Stimulated activated naive CD4-positive, alpha-beta T cell treated with Interleukin-2 at 50 U/mL for 16 hours (primary cell): ENCODE measurements around the gene PSMD12.
"Not testable (repeated sequence)": the region's sequence is repeated elsewhere in the genome, so short reads cannot be mapped to it uniquely, and the experiment has no call there.

ENCODE experiments used
- DNase-seq: peaks from one replicate; lab custom pipeline; 2025; lab: John Stamatoyannopoulos, UW

PSMD12 gene

DNA sequence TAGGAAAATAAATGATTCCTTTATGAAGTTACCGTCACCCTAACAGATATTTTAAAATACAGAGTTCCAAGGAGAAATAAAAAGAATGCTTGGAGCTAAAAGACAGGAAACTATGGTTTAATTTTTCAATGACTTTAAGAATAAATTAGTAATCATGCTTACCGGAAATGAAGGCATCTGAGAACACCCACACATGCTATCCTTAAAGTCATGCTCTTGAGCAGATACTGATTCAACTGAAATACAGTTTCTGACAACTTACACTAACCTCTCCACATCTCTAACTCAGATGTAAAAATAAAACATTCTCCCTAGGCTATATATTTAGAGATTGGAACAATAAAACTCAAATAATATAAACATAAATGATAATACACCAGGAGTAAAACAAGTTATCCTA lies 7.8 kb downstream of the PSMD12 start:
- DNase-seq: no peak

DNA sequence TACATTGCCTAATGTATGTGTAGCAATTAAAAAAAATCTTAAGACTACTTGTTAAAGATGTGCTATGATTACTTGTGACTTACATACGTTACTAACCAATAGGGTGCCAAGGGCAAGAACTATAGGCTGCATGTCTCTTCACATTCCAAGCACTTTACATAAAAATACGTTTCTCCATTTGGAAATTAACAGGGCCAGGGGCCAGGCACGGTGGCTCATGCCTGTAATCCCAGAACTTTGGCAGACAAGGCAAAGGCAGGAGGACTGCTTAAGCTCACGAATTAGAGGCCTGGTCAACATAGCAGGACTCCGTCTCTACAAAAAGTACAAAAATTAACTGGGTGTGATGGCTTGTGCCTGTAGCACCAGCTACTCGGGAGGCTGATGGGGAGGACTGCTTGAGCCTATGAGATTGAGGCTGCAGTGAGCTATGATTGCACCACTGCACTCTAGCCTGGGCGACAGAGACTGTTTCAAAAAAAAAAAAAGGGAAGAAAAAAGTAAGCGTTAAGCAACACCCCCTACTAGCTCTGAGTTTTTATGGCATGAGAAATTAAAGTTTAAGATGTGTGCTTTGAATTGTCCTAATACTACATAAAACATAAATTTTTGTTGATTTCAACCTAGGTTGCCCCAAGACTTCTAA lies 12.3 kb downstream of the PSMD12 start:
- DNase-seq: no peak

DNA sequence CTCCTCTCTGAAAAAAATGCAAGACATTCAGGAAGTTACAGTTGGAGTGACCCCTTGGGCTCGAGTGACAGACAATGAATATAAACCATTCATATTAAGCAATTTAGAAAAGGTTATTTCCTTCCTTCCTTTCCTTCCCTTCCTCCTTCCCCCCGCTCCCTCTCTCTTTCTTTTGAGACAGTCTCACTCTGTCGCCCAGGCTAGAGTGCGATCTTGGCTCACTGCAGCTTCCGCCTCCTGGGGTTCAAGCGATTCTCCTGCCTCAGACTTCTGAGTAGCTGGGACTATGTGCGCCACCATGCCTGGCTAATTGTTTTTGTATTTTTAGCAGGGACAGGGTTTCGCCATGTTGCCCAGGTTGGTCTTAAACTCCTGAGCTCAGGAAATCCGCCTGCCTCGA lies 13.2 kb downstream of the PSMD12 start:
- no peak for DNase-seq

DNA sequence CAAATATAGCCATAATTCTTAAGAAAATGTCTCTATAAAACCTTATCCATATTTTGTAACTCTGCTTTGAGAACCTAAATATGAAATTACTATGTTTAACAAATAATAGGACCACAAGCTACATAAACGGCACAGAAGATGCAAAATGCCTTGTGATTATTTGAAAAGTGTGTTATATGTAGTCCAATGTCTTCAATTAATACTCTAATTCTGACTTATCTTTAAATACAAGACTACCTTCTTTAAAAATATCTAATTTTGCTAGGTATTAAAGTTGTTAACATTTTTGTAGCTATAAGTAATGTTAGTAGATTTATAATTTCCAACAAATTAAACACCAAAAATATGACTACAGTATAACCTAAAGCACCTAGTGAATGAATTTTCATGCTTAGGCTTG lies 17.0 kb downstream of the PSMD12 start:
- DNase-seq: no peak

DNA sequence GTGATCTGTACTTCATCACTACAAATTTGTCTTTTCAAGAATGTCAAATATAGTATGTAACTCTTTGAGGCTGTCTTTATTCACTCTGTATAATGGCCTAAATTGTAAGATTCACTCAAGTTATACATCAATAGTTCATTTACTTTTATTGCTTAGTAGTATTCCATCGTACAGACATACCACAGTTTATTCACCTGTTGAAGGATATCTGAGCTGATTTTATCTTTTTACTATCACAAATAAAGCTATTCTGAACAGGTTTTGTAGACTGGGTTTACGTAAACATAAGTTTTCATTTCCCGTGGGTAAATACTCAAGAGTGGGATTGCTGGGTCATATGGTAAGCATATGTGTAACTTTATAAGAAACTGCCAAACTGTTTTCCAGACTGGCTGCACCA lies 18.6 kb downstream of the PSMD12 start:
- no peak for DNase-seq

DNA sequence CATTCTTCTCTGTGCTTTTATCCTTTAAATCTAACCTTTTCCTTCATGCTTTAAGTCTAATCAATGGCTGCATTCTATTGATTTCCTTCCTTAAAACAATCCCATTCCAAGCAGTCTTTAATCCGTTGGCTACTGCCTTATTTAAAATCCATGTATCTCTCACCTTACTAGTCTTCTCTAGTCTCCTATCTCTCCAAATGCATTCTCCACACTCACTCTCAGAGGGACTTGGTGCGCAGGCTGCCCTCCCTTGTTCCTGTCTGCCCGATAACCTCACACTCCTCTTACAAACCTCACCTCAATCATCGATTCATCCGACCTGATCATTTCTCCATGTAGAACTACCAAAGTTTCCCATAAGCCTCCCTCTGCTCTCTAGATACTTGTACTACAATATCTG lies 23.1 kb downstream of the PSMD12 start:
- DNase-seq: no peak

DNA sequence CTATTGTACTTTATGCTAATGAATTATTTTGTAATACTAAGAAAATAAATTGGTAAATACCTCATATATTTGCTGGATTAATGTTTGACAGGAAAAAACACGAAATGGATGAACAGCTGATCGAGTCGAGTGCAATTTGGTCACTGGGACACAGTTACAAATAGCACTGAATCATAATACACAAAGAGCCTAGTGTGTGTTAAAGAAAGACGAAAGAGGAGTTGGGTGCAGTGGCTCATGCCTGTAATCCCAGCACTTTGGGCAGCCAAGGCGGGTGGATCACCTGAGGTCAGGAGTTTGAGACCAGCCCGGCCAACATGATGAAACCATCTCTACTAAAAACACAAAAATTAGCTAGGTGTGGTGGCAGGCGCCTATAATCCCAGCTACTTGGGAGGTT lies 28.0 kb downstream of the PSMD12 start:
- DNase-seq: not testable (repeated sequence)

DNA sequence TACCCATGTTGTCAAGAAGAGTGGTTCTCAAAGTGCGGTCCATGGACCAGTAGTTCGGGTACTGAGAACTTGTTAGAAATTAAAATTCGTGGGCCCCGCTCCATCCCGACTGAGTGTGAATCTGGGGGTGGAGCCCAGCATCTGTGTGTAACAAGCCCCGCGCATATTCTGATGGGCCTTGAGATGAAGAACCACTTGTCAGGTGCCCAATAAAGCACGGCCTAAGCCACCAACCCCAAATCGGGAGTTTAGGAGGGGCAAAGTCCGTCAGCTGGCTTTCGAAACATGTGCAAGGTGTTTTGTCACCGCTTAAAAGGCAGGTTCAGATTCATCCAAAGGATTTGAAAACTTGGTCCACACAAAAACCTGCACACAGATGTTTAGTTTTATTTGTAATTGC lies 29.5 kb downstream of the PSMD12 start:
- DNase-seq: no peak

DNA sequence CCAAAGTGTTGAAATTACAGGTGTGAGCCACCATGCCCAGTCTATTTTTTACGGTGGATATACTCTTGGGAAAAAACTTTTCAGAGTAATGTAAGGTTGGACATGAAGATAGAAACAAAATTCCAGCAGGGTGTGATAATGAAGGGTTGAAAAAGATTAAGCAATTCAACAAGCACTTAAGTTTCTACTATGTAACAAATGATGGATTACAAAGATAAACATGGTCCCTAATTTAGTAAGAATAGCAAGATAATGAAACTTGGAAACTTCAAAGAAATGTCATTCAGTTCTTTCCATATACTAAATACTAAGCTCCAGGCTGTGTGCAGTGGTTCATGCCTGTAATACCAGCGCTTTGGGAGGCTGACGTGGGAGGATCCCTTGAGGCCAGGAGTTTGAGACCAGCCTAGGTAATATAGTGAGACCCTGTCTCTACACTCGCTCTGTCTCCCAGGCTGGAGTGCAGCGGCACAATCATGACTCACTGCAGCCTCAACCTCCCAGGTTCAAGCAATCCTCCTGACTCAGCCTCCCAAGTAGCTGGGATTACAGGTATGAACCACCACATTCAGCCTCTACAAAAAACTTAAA lies 31.0 kb downstream of the PSMD12 start:
- DNase-seq: no peak

DNA sequence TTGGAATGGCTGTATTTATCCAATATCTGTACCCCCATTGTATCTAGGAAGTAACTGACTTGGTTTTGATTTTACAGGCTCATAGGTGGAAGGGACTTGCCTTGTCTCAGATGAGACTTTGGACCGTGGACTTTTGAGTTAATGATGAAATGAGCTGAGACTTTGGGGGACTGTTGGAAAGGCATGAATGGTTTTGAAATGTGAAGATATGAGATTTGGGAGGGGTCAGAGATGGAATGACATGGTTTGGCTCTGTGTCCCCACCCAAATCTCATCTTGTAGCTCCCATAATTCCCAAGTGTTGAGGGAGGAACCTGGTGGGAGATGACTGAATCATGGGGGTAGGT lies 34.2 kb downstream of the PSMD12 start:
- not testable (repeated sequence) for DNase-seq

DNA sequence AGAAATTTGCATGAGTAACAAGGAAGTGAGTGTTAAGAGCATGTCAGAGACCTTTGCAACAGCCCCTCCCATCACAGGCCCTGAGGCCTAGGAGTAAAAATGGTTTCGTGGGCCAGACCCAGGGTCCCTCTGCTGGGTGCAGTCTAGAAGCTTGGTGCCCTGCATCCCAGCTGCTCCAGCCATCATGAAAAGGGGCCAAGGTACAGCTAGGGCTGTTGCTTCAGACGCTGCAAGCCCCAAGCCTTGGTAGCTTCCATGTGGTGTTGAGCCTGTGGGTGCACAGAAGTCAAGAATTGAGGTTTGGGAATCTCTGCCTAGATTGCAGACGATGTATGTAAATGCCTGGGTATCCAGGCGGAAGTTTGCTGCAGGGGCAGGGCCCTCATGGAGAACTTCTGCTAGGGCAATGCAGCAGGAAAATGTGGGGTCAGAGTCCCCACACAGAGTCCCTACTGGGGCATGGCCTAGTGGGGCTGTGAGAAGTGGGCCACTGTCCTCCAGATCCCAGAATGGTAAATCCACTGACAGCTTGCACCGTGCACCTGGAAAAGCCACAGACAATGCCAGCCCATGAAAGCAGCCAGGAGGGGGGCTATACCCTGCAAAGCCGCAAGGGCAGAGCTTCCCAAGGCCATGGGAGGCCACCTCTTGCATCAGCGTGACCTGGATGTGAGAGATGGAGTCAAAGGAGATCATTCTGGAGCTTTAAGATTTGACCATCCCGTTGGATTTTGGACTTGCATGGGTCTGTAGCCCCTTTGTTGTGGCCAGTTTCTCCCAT lies 34.8 kb downstream of the PSMD12 start:
- DNase-seq: not testable (repeated sequence)

DNA sequence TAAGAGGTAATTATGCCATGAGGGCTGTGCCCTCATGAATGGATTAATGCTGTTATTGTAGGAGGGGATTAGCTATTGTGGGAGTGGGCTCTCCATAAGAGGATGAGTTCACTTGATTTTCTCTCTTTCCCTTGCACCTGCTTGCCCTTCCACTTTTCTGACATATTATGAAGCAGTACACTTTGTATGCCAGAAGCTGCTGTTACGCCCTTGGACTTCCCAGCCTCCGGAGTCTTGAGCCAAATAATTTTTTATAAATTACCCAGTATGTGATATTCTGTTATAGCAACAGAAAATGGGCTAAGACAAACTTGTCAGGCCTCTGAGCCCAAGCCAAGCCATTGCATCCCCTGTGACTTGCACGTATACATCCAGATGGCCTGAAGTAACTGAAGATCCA lies 38.4 kb downstream of the PSMD12 start:
- no peak for DNase-seq

DNA sequence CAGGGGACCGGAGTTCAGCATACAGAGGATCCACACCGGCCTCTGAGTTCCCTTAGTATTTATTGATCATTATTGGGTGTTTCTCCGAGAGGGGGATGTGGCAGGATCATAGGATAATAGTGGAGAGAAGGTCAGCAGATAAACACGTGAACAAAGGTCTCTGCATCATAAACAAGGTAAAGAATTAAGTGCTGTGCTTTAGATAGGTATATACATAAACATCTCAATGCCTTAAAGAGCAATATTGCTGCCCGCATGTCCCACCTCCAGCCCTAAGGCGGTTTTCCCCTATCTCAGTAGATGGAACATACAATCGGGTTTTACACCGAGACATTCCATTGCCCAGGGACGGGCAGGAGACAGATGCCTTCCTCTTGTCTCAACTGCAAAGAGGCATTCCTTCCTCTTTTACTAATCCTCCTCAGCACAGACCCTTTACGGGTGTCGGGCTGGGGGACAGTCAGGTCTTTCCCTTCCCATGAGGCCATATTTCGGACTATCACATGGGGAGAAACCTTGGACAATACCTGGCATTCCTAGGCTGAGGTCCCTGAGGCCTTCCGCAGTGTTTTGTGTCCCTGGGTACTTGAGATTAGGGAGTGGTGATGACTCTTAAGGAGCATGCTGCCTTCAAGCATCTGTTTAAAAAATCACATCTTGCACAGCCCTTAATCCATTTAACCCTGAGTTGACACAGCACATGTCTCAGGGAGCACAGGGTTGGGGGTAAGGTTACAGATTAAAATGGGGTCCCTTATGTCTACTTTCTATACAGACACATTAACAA lies 39.2 kb downstream of the PSMD12 start:
- not testable (repeated sequence) for DNase-seq

DNA sequence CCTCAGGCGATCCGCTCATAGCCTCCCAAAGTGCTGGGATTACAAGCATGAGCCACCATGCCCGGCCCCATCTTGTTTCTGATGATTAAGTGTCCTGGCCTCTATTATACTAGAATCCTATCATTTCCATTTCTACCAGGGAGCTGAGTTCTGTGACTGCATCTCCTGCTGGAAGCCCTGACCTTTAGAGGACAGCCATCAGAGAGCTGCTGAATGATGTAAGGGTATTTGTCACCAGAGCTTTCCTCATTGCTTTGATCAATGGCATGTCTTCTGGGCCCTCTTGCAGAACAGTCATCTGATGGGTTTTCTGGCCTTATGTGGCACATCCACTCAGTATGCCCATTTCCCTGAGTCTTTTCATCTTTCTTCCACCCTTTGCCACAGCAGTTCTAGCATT lies 39.9 kb downstream of the PSMD12 start:
- no peak for DNase-seq

DNA sequence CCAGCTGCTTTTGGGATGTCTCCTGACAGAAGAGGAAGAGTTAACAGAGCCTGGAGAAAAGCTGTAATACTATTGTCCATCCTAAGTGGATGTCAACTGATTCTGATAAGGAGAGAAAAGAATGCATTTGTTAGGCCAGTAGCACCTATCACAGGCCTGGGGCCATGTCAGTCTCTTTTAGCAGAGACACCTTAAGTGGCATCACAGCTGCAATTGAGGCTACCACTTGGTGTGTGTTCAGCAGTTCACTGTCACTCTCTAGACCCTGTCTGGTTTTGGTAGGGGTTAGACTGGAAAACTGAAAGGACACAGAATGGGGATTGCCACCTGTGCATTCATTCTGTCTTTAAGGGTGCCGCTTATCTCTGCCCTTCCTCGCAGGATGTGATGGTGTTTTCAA lies 42.0 kb downstream of the PSMD12 start:
- DNase-seq: no peak

DNA sequence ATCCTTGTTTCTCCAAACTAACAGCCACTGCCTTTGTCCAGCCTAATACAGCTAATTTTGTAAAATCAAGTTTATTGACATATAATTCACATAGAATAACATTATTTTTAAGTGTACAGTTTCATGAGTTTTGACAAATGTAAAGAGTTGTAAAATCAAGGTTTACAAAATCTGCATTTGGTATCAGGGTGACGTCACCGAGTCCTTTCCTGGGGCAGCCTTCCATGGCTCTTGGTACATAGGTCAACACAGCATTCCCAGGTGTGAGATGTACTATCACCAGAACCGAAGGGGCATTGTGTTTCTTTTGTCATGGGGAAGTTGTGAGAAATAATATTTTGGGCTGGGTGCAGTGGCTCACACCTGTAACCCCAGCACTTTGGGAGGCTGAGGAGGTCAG lies 42.9 kb downstream of the PSMD12 start:
- DNase-seq: no peak

DNA sequence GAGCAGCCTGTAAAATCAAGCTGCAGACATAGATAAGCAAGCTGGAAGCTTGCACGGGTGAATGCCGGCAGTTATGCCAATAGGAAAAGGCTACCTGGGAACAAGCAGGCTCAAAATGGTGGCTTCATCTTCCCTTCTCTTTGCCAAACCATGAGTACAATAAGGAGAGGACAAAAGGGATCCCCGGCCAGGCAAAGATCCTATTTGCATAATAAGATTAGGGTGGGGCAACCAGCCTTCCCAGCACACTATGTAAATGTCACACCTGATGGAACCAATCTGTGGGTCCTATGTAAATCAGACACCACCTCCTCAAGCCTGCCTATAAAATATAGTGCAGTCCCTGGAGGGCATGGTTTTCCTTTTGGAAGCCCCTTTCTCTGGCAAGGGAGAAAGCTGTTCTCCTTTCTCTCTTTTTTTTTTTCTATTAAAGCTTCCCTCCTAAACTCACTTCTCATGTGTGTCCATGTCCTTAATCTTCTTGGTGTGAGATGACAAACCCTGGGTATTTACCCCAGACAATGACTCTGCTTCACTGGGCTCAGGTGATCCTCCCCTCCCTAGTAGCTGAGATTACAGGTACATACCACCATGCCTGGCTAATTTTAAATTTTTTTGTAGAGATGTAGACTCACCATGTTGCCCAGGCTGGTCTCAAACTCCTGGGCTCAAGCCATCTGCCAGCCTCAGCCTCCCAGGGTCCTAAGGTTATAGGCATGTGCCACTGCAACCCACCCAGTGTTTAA lies 44.2 kb downstream of the PSMD12 start:
- DNase-seq: no peak

DNA sequence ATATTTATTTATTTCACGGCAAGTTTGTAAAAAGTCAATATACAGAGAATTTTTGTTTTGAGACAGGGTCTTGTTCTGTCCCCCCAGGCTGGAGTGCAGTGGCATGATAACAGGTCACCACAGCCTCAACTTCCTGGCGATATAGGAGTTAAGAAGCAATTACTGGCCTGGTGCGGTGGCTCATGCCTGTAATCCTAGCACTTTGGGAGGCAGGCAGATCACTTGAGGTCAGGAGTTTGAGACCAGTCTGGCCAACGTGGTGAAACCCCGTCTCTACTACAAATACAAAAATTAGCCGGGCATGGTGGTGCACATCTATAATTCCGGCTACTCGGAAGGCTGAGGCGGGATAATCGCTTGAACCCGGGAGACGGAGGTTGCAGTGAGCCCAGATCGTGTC lies 44.9 kb downstream of the PSMD12 start:
- DNase-seq: not testable (repeated sequence)

DNA sequence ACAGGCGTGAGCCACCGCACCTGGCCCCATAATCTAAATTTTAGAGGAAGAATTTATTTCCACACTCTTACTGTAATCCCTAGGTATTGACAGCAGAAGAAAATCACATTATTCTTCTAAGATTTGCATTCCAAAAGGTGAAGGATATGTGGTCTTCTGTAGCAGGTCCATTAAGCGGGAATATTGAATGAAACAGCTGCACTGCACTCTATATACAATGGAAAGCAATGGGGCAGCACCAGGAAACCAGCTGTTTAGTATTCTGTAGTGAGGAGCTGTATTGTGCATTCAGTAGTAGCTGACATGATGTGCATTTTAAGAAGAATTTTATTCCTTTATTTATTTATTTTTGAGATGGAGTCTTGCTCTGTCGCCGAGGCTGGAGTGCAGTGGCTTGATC lies 49.6 kb downstream of the PSMD12 start:
- no peak for DNase-seq

DNA sequence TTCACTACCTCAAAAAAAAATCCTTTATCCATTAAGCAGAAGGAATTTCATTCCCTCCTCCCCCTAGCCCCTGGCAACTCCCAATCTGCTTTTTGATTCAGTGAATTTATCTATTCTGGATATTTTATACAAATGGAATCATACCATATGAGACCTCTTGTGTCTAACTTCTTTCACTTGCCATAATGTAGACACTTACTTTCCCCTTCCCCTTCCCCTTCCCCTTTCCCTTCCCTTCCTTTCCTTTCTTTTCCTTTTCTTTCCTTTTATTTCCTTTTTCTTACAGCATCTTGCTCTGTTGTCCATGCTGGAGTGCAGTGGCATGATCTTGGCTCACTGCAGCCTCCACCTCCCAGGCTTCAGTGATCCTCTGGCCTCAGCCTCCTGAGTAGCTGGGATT lies 50.5 kb downstream of the PSMD12 start:
- DNase-seq: no peak

DNA sequence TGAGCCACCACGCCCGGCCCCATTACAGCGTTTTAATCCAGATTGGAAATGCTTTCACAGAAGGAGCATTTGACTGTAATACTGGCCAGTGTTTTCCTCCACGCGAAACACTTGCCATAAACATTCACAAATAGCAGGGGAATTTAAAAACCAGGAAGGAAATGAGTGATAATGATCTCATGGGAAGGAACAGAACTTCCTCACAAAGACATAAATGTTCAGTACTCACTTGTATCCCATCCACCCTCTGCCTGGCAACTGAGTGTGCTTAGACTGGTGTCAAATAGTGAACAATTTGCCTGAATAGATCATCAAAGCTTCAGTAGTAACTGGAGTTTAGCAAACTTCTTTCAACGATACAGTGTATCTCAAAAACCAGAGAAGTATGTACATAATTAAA lies 54.1 kb downstream of the PSMD12 start:
- DNase-seq: no peak

DNA sequence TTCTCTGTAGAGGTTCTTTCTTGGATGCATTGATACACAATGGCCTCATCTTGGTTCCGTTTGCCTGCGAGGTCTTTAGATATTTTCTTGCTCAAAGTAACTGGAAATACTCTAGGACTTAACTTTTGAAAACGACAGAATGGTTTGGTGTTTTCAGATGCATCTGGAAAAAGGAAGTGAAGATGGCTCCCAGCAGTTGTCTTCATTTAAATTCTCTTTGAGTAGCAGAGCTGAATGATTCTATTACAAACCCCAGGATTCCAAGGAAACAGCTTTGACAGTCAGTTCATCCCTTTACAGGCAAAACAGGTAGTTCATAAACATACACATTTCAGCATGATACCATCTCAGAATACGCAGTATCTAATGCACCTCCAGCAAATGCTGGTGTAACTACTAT lies 54.8 kb downstream of the PSMD12 start:
- DNase-seq: no peak
